Measurements from ENCODE around the gene HSBP1L1.
A peak's percentile ranks its signal among the peaks of the same experiment; 100 is the strongest.
"Not testable (repeated sequence)": the region's sequence is repeated elsewhere in the genome, so short reads cannot be mapped to it uniquely, and the experiment has no call there.

HSBP1L1 gene

GRCh38 chr18:79945118-79946042, 19.1 kb upstream of the HSBP1L1 start:
- no peak for DNase-seq (ENCODE audit: low spot score)

GRCh38 chr18:79947054-79947755, 17.2 kb upstream of the HSBP1L1 start:
- no peak for DNase-seq (ENCODE audit: low spot score)

- DNase-seq (ENCODE audit: low spot score), result no peak
Measured at GRCh38 chr18:79947881-79948610, 16.4 kb upstream of the HSBP1L1 start.

GRCh38 chr18:79948719-79949411, 15.6 kb upstream of the HSBP1L1 start:
- no peak for DNase-seq (ENCODE audit: low spot score)

- peak; percentile 55 for DNase-seq (ENCODE audit: low spot score)
Measured at GRCh38 chr18:79949697-79950487, 14.6 kb upstream of the HSBP1L1 start.

GRCh38 chr18:79950515-79951341, 13.7 kb upstream of the HSBP1L1 start:
- no peak for DNase-seq (ENCODE audit: low spot score)

- DNase-seq (ENCODE audit: low spot score), result peak; percentile 74
Measured at GRCh38 chr18:79951545-79952455, 12.6 kb upstream of the HSBP1L1 start, which contains the start of gene SLC66A2. Gene SLC66A2 (minus strand): TSS chr18:79951653. CDS start chr18:79950926, 727 bp downstream.

GRCh38 chr18:79952456-79952995, 11.9 kb upstream of the HSBP1L1 start:
- DNase-seq (ENCODE audit: low spot score), result no peak

GRCh38 chr18:79952996-79953559, 11.4 kb upstream of the HSBP1L1 start:
- no peak for DNase-seq (ENCODE audit: low spot score)

GRCh38 chr18:79953971-79954651, 10.3 kb upstream of the HSBP1L1 start:
- peak; percentile 24 for DNase-seq (ENCODE audit: low spot score)

- DNase-seq (ENCODE audit: low spot score), result peak; percentile 47
Measured at GRCh38 chr18:79954791-79955190, 9.7 kb upstream of the HSBP1L1 start.

GRCh38 chr18:79955302-79956075, 9.0 kb upstream of the HSBP1L1 start:
- DNase-seq (ENCODE audit: low spot score), result no peak

- DNase-seq (ENCODE audit: low spot score), result no peak
Measured at GRCh38 chr18:79956276-79956675, 8.2 kb upstream of the HSBP1L1 start.

- no peak for DNase-seq (ENCODE audit: low spot score)
Measured at GRCh38 chr18:79958981-79959380, 5.5 kb upstream of the HSBP1L1 start.

- not testable (repeated sequence) for DNase-seq (ENCODE audit: low spot score)
Measured at GRCh38 chr18:79960161-79960801, 4.2 kb upstream of the HSBP1L1 start.

- DNase-seq (ENCODE audit: low spot score), result no peak
Measured at GRCh38 chr18:79960921-79961526, 3.4 kb upstream of the HSBP1L1 start.

All from pons (tissue), 1 donor.